ENCODE measurements around the gene FCAMR.

Gene FCAMR, protein sequence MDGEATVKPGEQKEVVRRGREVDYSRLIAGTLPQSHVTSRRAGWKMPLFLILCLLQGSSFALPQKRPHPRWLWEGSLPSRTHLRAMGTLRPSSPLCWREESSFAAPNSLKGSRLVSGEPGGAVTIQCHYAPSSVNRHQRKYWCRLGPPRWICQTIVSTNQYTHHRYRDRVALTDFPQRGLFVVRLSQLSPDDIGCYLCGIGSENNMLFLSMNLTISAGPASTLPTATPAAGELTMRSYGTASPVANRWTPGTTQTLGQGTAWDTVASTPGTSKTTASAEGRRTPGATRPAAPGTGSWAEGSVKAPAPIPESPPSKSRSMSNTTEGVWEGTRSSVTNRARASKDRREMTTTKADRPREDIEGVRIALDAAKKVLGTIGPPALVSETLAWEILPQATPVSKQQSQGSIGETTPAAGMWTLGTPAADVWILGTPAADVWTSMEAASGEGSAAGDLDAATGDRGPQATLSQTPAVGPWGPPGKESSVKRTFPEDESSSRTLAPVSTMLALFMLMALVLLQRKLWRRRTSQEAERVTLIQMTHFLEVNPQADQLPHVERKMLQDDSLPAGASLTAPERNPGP

DNA sequence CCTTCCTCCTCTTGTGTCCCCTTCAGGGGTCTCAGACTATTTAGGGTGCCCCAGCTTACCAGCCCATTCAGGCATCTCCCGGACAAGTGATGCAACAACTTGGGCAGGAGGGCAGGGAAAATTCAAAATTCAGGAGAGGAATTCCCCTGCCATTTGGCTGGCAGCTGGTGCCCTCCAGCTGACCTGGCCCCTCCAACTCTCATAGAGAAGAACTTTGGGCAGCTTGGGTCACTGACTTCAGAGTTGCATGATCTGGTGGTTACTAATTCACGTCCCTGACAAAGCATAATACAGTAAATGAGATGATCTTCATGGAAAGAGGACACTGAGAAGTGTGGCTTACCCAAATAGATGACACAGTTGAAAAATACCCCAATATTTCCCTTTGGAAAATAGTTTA lies at the start of gene FCAMR:
FCAMR (minus strand) TSS at position 15 of the 400 bp plus-strand sequence. CDS start 335 bp downstream, outside the sequence.
- TF ChIP-seq, protein P1, sequence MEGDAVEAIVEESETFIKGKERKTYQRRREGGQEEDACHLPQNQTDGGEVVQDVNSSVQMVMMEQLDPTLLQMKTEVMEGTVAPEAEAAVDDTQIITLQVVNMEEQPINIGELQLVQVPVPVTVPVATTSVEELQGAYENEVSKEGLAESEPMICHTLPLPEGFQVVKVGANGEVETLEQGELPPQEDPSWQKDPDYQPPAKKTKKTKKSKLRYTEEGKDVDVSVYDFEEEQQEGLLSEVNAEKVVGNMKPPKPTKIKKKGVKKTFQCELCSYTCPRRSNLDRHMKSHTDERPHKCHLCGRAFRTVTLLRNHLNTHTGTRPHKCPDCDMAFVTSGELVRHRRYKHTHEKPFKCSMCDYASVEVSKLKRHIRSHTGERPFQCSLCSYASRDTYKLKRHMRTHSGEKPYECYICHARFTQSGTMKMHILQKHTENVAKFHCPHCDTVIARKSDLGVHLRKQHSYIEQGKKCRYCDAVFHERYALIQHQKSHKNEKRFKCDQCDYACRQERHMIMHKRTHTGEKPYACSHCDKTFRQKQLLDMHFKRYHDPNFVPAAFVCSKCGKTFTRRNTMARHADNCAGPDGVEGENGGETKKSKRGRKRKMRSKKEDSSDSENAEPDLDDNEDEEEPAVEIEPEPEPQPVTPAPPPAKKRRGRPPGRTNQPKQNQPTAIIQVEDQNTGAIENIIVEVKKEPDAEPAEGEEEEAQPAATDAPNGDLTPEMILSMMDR (conservative IDR thresholded peaks at IDR 0.05; ENCODE audit: low read depth): no peak
- no peak within 1 kb of the TSS for H3K27ac ChIP-seq
- no peak for DNase-seq (ENCODE audit: low spot score)
- ChIA-PET POLR2A (ENCODE audit: low non-redundant PET) (no interaction called here), CTCF (interaction anchor here (2.5 kb wide), 1 partner anchor 12 kb away, joined by 9 read pairs; no protein-coding TSS in a partner anchor)

DNA sequence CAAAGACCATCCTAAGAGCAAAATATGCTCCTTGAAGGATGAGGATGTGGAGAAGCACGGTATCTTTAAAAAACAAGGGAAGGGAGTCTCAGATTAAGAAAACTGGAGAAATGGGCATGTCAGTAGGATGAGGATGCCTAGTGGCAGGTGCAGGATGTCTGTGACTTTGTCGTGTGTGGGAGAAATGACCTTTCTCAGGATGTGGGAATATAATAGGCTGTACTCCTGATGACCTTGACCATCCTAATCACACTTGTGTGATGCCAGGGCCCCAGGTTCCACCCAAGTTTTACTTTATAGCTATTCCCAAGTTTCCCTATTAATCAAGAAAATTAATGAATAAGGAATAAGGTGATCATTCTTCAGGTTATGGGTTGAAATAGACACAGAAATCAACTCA lies 49.4 kb upstream of the FCAMR start:
- CTCF ChIA-PET: interaction anchor here (0.7 to 1.1 kb wide), 2 partner anchors 9 to 13 kb away, joined by 3 to 4 read pairs; no protein-coding TSS in a partner anchor
- no peak for DNase-seq (ENCODE audit: low spot score)
- POLR2A ChIA-PET (ENCODE audit: low non-redundant PET): no interaction called here
- TF ChIP-seq, protein P1 (conservative IDR thresholded peaks at IDR 0.05; ENCODE audit: low read depth): no peak
- peak overlapping the region; percentile 97 for H3K27ac ChIP-seq

DNA sequence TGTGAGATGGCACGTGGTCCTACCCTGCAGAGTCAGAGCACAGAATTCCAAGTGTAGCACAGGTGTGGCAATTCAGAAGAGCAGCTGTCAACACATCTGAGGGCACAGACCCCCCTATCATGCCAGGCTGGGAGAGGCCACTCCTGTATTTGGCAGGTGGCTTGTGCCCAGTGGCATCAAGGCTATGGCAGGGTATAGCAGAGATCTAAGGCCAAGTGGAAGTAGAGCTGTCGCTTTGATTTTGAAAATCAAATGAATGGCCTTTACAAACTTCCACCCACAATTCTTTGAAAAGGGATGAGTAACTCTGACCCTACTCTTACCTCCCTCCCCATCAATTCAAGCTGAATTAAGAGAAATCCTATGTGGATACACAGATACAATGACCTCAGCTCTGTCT lies 48.9 kb upstream of the FCAMR start:
- DNase-seq (ENCODE audit: low spot score): no peak
- CTCF ChIA-PET: interaction anchor here (1.1 kb wide), 1 partner anchor 10 kb away, joined by 4 read pairs; no protein-coding TSS in a partner anchor
- peak overlapping the region; percentile 97 for H3K27ac ChIP-seq
- POLR2A ChIA-PET (ENCODE audit: low non-redundant PET): no interaction called here
- TF ChIP-seq, protein P1 (conservative IDR thresholded peaks at IDR 0.05; ENCODE audit: low read depth): no peak

DNA sequence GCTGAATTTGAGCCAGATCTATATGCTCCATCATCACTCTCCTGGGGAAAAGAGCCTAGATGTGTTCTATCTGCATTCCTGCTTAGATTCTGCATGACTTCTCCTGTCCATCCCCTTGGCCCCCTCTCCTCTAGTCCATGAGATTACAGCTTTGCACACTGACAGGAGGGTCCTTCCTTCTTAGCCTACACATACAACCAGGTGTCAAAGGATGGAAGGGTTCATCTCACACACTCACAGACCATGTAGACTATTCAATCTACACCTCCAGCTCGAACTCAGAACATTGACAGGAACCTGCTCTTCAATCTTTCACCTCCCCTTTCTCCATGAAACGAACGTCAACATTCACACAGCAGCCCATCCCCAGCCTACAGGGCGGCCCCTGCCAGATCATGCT lies 48.4 kb upstream of the FCAMR start:
- peak overlapping the region; percentile 97 for H3K27ac ChIP-seq
- TF ChIP-seq, protein P1 (conservative IDR thresholded peaks at IDR 0.05; ENCODE audit: low read depth): no peak
- ChIA-PET CTCF (no interaction called here), POLR2A (ENCODE audit: low non-redundant PET) (no interaction called here)
- no peak for DNase-seq (ENCODE audit: low spot score)

DNA sequence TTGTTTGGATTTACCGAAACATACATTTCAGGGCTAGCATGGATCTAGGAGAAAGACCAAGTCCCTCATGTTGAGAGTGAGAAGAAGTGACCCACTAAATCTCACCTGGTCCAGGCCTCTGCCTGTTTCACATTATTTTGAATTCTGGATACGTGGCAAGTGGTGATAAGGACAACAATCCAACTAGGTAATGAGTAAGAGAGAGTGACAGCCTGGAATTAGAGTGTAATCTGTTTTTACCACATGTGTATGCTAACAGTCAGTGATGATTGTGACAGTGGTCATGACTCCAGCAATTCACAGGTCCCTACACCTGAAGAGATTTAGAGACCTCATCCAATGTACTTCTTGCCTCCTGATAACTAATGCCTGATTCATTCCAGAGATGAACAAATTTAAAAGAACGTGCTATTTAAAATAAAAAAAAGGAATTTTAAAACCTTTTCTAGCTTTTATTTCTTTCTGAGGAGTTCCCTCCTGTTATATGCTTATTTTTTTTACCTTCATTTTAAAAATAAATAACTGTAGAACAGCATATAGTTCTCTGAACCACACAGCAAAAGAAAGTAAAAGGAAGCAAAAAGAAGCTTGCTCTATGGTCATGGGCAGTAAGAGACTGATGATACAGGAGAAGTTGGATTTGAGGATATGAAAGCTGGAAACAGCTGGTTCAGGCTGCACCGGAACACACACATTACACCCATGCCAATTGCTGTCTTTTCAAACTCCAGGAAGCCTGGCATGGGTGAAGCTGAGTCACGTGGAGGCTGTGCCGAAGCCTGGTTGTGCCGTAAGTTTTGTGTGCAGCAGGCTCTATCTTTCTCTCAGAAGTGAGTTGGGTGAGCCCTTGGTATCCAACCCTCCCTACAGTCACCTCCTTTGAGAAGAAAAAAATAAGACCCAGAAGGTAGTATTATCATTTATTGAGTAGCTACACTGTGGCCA lies 47.6 kb upstream of the FCAMR start:
- TF ChIP-seq, protein P1 (conservative IDR thresholded peaks at IDR 0.05; ENCODE audit: low read depth): no peak
- ChIA-PET CTCF (no interaction called here), POLR2A (ENCODE audit: low non-redundant PET) (no interaction called here)
- peak overlapping the region; percentile 97 for H3K27ac ChIP-seq
- no peak for DNase-seq (ENCODE audit: low spot score)

DNA sequence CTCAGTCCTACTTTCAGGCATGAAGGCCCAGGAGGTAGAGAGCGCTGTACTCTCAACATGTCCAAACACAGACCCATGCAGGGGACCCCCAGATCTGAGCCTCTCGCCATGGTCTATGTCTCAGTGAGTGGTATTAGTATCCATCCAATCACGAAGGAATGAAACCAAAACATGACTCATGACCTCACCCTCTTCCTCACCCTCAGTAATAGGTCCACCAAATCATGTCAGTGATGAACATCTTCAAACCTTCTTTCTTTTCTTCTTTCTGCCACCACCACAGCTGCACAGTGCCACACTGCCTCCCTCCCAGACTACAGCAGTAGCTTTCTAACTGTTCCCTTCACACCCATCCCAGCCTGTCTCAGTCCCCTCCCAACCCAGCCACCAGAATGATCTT lies 45.5 kb upstream of the FCAMR start:
- ChIA-PET POLR2A (ENCODE audit: low non-redundant PET) (no interaction called here), CTCF (no interaction called here)
- H3K27ac ChIP-seq: peak overlapping the region; percentile 6; the same call in 1 of the 2 replicates
- no peak for DNase-seq (ENCODE audit: low spot score)
- TF ChIP-seq, protein P1 (conservative IDR thresholded peaks at IDR 0.05; ENCODE audit: low read depth): no peak

Data from RWPE1 (cell line).